Putamen (tissue), 1 donor: ENCODE measurements around the gene TMEM125.

Experiments
- DNase-seq: peaks from one replicate; pipeline ENCODE4 v3.0.0-alpha.2; 2016; ENCODE audit warnings: low spot score

The TMEM125 gene

GRCh38 chr1:43274125-43274803, 4.5 kb downstream of the TMEM125 start:
- no peak for DNase-seq

GRCh38 chr1:43274804-43275180, 5.0 kb downstream of the TMEM125 start:
- DNase-seq = no peak

- DNase-seq = no peak
Measured at GRCh38 chr1:43275826-43276620, 6.2 kb downstream of the TMEM125 start.

- no peak for DNase-seq
Measured at GRCh38 chr1:43276673-43277072, 6.9 kb downstream of the TMEM125 start.

- no peak for DNase-seq
Measured at GRCh38 chr1:43277116-43277876, 7.5 kb downstream of the TMEM125 start.

- DNase-seq = no peak
Measured at GRCh38 chr1:43279161-43279560, 9.4 kb downstream of the TMEM125 start.

- DNase-seq = no peak
Measured at GRCh38 chr1:43279666-43280065, 9.9 kb downstream of the TMEM125 start.

- DNase-seq = no peak
Measured at GRCh38 chr1:43280692-43281091, 10.9 kb downstream of the TMEM125 start.

GRCh38 chr1:43282220-43283195, 12.7 kb downstream of the TMEM125 start:
- DNase-seq = no peak

- DNase-seq = no peak
Measured at GRCh38 chr1:43284065-43284464, 14.3 kb downstream of the TMEM125 start.

GRCh38 chr1:43284546-43285110, 14.8 kb downstream of the TMEM125 start:
- DNase-seq = no peak

- DNase-seq = no peak
Measured at GRCh38 chr1:43285269-43285990, 15.6 kb downstream of the TMEM125 start, which contains the start of gene C1orf210. Gene C1orf210 (minus strand): TSS chr1:43285581. CDS start chr1:43283270, 2,311 bp downstream.

GRCh38 chr1:43286115-43286514, 16.3 kb downstream of the TMEM125 start:
- no peak for DNase-seq

- no peak for DNase-seq
Measured at GRCh38 chr1:43286533-43286932, 16.8 kb downstream of the TMEM125 start.

GRCh38 chr1:43288058-43288784, 18.4 kb downstream of the TMEM125 start:
- DNase-seq = no peak

- DNase-seq = no peak
Measured at GRCh38 chr1:43288785-43289706, 19.3 kb downstream of the TMEM125 start.

- DNase-seq = no peak
Measured at GRCh38 chr1:43292216-43292615, 22.4 kb downstream of the TMEM125 start.

GRCh38 chr1:43292679-43293078, 22.9 kb downstream of the TMEM125 start:
- DNase-seq = no peak

GRCh38 chr1:43293176-43293575, 23.4 kb downstream of the TMEM125 start:
- DNase-seq = no peak
